Measurements from ENCODE around the gene ENO4.

ENO4 gene

DNA sequence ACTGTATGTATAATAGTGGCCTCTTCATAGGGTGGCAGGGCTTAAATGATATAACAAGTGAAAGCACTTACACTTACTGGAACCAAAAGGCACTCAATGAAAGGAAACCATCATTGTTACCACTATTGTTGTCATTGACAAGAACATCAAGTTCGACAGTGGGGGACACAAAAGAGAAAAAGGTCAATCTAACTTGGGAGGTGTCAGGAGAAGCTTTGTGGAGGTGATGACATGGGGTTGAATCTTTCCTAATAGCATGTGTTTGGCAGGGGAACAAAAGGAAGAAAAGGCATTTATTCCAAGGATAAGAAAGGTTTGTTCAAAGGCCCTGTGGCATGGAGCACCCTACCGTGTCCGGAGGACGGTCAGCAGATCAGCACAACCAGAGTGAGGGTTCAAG, 18.2 kb upstream of the ENO4 start:
- no peak for DNase-seq

- no peak for DNase-seq
Observed at GRCh38 chr10:116831790-116832189, 17.5 kb upstream of the ENO4 start.

DNA sequence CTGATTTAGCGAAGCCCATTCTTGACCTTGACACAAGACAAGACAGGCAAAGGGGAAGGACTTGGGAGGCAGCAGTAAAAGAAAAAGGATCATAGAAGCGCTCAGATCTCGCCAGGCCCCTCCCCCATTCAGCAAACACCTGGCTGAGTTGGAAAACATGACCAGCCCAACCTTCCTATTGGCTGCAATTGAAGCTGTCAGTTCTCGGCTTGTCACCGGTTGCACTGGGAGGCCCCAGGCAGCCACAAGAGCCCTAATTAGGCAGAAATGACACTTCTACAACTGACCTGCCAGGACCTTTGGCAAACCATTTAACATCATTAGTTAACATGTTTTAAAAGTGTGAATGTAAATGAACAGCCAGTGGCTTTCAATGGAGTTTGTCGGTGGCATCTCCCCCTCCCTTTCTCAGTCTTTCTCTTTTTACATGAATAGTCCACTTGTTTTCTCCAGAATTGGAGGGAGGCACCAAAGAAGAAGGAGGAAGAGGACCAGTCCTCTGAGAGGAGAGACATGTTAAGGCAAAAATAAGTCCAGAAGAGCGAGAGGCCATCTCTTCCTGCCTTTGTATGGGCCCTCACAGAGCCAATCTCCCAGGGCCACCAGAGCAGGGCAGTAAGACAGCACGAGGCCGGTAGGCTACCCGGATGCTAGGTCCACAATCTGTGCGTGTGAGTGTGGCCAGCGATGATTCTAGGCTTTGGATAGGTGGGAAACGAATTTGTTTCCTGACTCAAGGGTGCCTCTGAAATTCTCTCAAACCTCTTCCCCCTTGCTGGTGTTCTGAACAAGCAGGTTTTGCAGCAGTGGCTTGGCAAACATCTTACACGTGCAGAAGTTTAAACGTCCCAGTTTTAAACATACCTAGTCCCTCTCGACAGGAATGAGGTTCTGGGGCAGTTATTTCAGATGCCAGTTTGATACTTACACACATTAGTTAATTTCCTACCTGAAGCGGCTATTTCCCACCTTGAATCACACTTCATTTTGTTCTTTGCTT, 15.0 kb upstream of the ENO4 start:
- DNase-seq = no peak

GRCh38 chr10:116835658-116836057, 13.6 kb upstream of the ENO4 start:
- no peak for DNase-seq

- no peak for DNase-seq
Observed at GRCh38 chr10:116836083-116836482, 13.2 kb upstream of the ENO4 start.

- DNase-seq = no peak
Observed at GRCh38 chr10:116836902-116837523, 12.3 kb upstream of the ENO4 start.

GRCh38 chr10:116838143-116838725, 11.1 kb upstream of the ENO4 start:
- DNase-seq = no peak

DNA sequence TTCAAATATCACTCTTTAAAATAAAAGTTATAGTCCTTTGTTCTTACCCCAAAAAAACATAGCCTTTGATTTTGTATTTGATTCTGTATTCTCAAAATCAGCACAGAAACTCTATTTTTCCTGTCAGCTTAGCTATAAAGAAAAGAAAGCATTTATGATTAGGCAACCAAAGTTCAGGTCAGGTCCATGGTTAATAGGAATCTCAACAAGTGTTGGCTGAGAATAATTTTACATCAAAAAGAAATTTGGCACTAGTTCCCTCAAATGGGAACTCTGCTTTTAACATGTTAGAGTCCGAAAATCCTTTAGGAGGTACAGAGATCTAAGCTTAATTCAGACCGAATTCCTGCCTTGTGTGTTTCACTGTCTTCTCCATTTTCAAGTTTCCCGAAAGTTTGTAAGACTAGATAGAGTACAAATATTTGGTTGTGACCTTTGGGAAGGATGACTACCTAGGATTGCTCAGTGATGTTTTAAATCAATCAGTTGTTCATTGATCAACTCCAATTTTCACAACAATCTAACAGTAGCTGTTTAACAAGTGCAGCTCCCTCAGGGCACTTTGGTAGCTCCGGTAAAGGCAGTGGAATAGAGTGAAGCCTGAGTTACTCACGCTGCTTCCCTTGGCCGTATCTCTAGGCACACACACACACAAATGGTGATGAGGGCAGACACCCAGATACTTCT, 8.8 kb upstream of the ENO4 start:
- no peak for DNase-seq

GRCh38 chr10:116845823-116846222, 3.5 kb upstream of the ENO4 start:
- DNase-seq = no peak

DNA sequence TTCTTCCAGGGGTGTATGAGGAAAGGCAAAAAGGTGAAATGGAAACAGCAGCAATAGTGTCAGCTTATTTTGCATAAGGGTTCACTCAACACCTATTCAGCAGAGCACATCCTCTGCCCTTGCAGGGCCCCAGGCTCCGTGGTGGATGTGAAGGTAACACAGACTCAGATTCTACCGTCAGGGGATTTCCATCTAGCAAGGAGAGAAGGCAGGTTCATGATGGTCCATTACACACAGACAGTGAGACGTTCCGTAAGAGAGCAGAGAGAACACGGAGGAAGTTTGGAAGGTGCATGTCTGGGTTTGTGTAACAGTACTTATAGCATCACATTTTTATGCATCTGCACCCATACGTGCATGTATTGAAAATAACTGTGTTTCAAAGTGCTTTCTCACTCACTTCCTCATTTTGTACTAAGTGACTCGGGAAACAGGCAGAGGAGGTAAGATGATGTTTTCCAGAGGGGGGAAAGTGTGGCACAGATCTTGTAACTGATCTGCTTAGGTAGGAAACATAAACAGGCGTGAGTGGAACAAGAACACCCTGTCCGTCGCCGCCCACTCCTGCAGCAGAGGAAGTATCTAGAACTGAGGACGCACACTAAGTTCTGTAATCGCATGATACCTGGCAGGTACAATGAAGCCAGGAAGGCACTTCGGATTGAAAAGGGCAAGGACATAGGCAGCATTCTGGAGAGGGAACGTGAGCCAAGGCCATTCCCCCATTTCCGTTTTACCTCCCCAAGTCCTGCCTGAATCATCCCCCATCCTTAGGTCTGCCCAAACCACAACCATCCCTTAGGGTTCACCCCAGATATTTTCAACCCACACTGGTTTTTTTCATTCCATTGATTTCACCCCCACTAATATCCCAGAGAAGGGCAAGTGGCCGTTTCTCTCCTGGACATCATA, 1.0 kb upstream of the ENO4 start:
- DNase-seq = no peak

DNA sequence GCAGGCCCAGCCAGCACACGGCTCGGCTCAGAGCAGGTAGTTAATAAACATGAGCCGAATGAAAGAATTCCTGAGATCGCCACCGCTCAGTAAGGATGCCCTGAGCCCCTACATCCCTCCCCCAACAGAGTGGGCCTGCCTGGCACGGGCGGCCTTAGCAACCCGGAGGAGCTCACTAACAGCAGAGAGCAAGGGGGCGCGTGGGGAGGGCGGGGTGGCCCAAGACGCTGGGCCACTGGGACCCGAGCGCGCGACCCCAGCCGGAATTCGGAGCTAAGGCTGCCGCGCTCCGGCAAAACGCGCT, 403 bp upstream of the ENO4 start:
- DNase-seq = no peak

GRCh38 chr10:116850058-116850611, 836 bp downstream of the ENO4 start:
- DNase-seq = no peak

DNA sequence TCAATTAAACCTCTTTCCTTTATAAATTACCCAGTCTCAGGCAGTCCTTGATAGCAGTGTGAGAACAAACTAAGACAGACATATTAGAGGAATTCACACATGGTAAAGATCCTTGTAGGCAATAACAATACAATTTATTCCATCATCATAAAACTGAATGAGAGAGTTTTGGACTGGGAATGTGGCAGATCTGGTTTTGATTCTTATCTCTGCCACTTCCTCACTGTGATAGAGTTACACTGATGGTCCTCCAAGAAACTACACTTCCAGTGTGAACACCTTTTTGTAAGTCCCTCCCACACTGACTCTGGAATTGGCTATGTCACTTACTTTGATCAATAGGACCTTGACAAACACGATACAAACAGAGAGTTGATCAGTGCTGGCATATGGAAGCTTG, 2.9 kb downstream of the ENO4 start:
- no peak for DNase-seq

- no peak for DNase-seq
Observed at GRCh38 chr10:116853287-116853686, 4.0 kb downstream of the ENO4 start.

DNA sequence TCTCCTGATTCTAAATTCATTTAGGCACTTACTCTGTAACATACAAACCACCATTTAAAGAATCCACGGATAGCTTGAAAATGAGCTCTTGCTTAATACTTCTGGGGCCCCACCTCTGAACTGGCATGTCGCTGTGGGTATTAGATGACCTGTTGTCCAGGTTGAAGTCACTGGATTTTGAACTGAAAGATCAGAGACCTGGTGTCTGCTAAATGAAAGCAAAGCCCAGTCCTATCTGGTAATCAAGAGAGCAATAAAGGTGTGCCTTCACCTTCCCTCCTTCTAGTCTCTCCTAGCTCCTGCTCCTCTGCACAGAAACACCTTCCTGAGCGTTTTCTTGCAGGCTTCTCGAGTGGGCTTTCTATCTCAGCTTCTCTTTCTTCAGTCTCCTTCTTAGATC, 4.4 kb downstream of the ENO4 start:
- DNase-seq = no peak

DNA sequence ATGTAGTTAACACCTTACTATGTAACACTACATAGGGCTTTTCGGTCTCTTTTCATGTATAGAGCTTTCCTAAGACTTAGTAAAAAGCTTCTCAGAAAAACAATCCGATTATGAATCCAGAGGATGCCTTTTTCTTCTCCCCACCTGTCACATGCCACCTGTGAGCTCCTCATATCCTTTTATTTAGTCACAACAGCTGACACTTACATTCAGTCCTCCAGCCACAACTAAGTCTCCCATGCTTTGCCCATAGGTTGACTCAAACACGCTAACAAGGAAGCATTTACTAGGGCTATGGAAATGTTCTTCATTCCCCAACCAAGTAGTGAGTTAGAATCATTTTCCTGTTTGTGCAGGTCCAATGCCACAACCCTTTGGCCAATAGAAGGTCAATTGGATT, 7.9 kb downstream of the ENO4 start:
- DNase-seq = no peak

DNA sequence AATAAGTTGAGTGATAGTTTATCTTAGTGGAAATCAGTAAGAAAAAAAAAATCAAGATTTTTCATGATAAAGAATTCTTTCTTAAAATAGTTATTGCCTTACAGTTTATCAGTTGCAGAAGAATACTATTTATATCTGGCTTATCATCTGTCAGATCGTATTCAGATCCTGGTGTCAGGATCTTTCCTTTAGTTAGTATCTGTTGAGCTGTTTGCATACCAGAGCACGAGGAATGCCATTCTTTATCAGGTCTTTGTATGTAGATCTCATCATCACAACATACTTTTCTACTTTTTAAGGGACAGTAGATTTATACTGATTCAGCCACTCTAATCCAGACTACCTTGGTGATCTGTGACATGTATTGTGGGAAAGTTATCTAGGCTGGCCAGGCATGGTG, 12.5 kb downstream of the ENO4 start:
- DNase-seq = no peak

DNA sequence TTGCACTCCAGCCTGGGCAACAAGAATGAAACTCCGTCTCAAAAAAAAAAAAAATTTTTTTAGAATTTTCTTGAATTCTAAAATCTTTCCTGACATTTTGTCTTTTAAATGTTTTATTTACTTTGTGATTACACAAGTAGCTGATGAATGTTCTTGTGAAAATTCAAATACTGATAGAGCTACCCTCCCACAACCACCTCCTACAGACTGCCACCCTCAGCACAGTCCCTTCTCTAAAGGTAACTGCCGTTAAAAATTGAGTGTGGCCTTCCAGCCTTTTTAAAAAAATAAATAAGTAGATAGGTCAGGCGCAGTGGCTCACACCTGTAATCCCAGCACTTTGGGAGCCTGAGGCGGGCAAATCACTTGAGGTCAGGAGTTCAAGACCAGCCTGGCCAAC, 15.1 kb downstream of the ENO4 start:
- DNase-seq = no peak

GRCh38 chr10:116866066-116866465, 16.8 kb downstream of the ENO4 start:
- DNase-seq = no peak

DNA sequence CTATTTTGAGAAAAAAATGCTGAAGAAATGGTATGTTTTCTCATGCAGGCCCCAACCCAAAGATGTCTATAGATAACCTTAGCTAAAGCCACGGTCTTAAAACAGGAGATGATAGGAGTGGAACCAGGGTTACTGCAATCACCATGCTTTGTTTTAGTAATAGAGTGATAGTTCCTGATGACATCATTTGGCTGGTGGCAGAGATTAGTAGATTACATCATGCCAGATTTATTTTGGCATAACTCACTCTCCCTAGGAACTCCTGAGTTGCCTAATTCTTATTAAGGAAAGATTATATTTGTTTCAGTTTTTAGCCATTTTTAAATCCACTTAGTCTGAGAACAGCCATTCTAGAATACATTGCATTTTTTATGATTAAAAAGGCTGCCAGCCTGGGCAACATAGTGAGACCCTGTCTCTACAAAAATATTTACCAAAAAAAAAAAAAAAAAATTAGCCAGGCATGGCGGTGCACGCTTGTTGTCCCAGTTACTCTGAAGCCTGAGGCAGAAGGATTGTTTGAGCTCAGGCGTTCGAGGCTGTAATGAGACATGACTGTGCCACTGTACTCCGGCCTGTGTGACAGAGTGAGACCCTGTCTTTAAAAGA, 17.8 kb downstream of the ENO4 start:
- no peak for DNase-seq

- no peak for DNase-seq
Observed at GRCh38 chr10:116868198-116868676, 18.9 kb downstream of the ENO4 start.

DNA sequence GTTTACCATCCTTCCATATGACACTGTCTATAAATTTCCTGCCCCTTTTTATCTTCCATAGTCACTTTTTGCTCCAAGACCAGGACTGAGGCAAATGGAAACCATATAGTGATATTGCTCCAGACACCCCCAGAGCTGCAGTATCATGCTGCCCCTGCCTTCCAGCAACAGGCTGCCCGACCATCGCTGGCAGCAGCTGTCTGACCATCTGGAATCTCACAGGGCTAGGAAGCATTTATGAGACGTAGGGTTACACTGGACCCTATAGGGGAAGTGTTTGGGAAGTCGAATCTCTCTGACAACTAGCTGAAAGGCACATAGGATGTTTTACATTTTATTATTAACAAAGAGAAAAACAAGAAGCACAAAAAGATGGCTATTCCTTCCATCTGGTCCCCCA, 19.4 kb downstream of the ENO4 start:
- no peak for DNase-seq
